UCSD-AML1 (cell line): ENCODE measurements around the gene SEC23A.
A peak's percentile ranks its signal among the peaks of the same experiment; 100 is the strongest.
"Not testable (repeated sequence)": the region's sequence is repeated elsewhere in the genome, so short reads cannot be mapped to it uniquely, and the experiment has no call there.

Experiments used
- DNase-seq: peaks from one replicate; lab custom pipeline; 2025; ENCODE audit not compliant: unreplicated experiment; lab: John Stamatoyannopoulos, UW

Gene SEC23A

DNA sequence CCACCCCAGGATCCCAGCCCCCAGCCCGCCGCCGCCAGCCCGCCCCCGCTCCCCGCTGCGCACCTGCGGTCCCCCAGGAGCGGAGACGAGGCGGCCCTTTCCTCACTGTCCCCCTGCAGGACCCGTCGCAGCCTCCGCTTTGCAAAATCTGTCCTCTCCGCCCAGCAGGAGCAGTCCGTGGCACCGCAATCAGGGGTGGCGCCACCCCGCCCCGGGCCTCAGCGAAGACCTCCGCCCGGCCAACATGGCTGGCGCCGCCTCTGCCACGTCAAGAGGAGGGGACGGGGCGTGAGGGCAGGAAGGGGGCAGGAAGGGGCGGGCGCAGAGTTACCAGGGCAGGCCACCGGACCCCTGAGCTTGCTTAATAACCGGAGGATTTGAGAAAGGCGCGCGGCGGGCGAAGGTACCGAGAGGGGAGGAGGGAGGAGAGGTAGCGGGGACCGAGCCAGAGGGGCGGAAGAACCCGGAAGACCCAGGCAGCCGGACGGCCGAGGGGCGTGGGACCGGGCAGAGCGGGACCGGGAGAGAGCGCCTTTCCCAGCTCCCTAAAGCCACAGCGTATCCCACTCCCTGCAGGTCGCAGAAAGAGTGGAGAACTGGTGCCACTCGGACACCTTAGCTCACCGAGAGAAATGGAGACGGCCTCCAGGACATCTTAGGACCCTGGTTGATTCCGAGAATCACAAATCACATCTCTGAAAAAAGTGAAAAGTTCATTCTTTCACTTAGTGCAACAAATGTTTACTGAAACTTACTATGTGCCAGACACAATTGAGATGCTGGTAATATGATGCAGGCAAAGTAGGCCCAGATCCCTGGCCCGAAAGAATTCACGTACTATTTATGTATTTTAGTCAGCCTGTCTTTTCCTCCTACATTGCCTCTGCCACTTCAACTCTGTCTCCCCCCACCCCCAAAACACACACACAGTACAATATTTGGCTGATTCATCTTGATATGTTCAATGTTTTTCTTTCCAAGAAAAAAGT, at the start of gene SEC23A:
Gene SEC23A (minus strand): TSS at position 267 of the 989 bp plus-strand sequence. CDS start 7,117 bp downstream, outside the sequence.
- DNase-seq, result peak; percentile 88

DNA sequence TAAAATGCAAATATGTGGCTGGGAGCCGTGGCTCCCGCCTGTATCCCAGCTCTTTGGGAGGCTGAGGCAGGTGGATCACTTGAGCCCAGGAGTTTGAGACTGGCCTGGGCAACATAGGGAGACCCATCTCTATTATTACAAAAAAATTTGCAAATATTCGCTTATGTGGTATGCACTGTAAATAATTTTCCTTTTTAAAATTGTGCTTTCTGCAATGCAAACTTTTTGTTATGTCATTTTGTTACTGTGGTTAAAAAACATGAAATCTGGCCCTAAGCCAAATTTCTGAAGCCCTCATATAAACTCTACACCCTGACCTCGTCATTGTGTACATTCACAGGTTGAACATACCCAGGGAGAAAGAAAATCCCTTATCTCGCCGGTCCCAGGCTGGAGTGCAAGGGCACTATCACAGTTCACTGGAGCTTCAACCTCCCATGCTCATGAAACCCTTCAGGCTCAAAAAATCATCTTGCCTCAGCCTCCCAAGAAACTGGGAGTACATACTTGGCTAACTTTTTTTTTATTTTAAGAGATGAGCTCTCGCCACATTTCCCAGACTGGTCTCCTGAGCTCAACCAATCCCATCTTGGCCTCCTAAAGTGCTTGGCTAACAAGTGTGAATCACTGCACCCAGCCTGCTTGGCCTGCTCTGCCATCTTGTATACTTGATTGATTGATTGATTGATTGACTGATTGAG, 42.4 kb upstream of the SEC23A start:
- no peak for DNase-seq

DNA sequence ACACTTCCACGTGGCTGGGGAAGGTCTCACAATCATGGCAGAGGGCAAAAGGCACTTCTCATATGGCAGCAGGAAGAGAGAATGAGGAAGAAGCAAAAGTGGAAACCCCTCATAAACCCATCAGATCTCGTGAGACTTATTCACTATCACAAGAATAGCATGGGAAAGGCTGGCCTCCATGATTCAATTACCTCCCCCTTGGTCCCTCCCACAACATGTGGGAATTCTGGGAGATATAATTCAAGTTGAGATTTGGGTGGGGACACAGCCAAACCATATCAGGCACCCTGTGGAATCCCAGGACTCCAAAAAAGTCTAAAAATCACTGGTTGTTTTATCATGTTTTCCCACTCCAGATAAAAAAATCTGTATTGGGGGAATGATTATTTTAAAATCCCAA, 40.2 kb upstream of the SEC23A start:
- DNase-seq, result not testable (repeated sequence)

DNA sequence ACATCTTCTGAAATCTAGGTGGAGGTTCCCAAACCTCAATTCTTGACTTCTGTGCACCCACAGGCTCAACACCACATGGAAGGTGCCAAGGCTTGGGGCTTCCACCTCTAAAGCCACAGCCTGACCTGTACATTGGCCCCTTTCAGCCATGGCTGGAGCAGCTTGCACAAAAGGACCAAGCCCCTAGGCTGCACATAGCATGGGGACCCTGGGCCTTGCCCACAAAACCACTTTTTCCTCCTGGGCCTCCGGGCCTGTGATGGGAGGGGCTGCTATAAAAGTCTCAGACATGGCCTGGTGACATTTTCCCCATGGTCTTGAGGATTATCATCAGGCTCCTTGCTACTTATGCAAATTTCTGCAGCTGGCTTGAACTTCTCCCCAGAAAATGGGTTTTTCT, 38.6 kb upstream of the SEC23A start:
- DNase-seq, result not testable (repeated sequence)

DNA sequence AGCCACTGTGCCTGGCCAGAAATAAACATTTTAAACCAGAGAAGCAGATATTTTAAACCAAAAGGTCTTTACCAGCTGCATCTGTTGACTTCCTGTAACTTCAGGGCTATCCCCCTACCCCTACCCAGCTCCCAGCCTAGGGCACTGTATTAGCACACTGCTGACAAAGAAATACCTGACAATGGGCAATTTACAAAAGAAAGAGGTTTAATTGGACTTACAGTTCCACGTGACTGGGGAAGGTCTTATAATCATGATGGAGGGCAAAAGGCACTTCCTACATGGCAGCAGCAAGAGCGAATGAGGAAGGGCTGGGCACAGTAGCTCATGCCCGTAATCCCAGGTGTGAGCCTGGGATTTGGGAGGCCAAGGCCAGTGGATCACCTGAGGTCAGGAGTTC, 37.1 kb upstream of the SEC23A start:
- DNase-seq, result no peak

DNA sequence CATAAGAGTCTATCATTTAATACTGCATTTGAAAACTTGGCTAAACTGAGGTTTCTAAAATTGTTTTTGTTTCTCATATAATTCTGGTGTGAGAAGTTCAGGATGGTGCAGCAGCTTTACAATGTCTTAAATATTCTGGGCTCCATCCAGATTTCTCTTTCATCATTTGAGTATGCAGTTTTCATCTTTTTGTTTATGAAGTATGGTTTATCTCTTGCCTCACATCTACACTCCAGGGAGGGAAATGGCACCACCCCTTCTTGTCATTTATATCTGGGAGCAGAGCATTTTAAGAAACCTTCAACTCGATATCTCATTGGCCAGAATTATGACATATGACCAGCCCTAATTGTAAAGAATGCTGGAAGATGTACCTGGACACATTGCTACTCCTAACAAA, 35.4 kb upstream of the SEC23A start:
- DNase-seq, result no peak

DNA sequence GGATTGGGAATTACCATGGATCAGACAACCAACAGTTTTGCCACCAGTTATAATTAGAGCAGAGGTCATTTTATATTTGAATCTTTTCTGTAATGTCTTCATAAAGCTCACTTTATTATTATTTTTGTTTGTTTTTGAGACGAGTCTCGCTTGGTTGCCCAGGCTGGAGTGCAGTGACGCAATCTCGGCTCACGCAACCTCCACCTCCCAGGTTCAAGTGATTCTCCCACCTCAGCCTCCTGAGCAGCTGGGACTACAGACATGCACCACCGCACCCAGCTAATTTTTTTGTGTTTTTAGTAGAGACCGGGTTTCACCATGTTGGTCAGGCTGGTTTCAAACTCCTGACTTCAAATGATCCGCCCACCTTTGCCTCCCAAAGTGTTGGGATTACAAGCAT, 34.8 kb upstream of the SEC23A start:
- not testable (repeated sequence) for DNase-seq

DNA sequence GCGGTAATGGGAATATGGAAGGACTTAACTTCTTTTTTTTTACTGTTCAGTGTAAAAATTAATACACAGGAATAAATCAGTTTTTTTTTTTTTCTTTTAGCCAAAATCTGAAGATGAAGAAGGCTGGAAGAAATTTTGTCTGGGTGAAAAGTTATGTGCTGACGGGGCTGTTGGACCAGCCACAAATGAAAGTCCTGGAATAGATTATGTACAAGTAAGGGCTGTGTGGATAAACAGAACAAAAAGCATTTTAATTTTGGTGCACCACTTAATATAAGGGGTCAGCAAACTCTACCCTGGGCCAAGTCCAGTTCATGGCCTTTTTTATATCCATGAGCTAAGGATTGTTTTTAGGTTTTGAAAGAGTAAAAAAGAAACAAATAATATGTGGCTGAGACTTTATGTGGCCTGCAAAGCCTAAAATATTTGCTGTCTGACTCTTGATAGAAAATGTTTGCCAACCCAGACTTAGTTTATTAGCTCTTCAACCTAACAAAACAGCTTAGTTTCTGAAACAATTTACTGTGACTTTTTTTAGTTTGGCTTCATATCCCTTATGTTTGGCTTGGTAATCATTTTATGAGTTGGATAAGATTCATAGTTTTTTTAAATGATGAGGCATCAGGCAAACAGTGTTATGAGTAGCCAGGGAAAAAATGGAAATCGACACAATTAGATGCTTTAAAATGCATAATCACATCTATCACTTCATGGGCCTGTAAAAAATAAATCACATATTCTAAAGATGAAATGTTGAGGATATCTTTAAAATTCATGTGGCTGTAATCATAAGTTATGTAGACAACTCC, 19.5 kb upstream of the SEC23A start:
- DNase-seq, result no peak

DNA sequence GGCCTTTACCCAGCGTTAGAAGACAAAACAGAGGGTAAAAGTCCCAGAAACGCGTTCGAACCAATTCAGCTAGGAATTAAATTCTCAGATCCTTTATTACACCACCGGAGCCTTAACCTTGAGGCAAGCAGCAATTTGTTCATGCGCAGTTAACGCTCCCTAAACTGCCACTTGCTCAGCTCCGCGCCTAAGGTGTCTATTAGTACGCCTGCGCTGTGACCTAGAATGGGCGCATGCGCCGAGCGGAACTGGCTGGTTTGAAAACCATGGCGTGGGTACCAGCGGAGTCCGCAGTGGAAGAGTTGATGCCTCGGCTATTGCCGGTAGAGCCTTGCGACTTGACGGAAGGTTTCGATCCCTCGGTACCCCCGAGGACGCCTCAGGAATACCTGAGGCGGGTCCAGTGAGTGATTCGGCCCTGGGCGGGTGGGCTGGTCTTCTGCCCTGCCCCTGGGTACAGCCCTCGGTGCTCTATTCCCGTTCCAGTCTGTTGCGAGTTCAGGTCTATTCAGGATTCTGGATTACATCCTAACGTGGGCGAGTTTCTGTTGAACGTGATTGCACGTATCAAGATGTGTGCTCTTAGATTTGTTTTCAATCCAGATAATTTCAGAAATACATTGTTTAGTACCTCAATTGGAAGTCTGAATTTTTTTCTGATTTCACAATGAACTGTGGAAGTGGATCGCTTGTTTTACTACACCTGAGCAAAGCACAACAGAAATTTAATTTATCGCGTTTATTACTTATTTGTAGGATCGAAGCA, 11.2 kb upstream of the SEC23A start, which contains the start of gene GEMIN2:
Gene GEMIN2 (plus strand): TSS at position 251 of the 766 bp plus-strand sequence. CDS start 16 bp downstream, at position 267.
- peak; percentile 94 for DNase-seq

DNA sequence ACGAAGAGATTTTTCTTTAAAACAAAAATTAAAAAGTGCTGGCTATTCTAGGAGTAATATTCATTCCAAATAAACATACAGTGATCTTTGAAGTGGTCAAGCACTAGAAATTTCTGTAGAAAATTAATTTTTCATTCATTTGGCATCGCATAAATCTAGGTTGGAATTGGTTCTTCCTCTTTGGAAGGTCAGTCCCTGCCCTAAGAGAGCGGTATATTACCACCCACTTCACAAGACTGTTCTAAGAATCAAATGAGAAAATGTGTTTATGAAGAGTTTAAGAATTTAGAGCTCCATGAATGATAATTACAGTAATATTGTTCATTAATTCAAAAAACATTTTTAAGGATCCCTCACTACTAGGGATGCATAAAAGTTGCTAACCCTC, 10.6 kb upstream of the SEC23A start:
- DNase-seq, result no peak

DNA sequence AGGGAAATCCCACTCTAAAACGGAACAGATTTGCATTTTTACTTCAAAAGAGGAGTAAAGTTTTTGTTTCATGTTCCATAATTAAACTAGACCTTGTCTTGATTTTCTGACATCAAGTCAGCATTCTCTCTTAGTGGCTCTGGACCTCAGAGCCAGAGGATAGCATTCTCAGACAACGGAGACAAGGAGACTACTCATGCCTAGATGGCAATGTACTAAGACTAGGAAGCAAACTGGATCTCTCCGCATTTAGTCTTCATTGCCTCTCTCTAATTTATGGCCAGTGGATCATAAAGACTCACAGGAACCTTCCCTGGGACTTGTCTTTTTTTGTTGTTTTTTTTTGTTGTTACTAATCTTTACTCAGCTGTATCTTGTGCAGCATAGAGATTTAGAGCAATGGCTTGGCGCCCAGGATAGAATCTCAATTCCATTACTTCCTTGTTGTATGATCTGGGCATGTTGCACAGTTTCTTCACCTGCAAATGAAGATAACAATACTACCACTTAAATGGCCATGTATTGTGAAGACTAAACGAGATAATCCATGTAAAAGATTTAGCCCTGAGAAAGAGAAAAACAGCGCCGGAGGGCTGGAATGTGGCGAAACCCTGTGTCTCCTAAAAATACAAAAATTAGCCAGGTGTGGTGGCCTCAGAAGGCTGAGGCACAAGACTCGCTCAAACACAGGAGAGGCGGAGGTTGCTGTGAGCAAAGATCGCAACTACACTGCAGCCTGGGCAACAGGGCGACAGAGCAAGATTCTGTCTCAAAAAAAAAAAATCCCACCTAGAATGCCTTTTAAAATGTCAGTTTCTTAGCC, 7.1 kb upstream of the SEC23A start:
- no peak for DNase-seq

DNA sequence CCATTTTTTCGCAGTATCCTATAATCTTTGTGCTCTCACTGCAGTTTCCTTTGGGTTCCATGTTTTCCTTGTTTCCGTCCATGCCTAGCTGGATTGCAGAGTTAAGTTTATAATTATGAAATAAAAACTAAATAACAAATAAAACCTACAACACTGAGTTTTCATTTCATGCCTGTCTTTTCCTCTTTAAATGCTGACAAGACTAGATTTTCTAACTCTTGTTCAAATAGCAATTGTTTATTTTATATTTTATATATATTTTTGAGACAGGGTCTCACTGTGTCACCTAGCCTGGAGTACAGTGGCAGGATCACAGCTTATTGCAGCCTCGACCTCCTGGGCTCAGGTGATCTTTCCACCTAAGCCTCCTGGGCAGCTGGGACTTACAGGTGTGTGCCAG, 5.8 kb upstream of the SEC23A start:
- DNase-seq, result no peak

DNA sequence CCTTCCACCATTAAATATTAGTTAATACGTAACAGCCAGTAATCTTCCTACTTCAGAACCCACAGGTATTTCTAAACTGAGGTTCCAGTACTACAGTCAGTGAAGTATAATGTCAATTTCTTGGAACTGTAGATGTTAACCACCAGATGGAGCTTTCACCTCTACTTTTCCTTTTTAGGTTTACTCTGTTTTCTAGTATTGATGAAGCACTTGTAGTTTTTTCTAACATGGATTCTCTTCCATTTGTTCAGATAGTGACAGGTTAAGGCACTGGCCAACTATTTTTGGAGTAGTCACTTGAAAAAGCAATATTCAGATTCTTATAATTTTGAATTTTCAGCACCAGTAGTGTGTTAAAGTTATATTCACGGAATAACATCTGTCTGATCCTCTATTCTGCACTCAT, 4.6 kb upstream of the SEC23A start:
- DNase-seq, result no peak

DNA sequence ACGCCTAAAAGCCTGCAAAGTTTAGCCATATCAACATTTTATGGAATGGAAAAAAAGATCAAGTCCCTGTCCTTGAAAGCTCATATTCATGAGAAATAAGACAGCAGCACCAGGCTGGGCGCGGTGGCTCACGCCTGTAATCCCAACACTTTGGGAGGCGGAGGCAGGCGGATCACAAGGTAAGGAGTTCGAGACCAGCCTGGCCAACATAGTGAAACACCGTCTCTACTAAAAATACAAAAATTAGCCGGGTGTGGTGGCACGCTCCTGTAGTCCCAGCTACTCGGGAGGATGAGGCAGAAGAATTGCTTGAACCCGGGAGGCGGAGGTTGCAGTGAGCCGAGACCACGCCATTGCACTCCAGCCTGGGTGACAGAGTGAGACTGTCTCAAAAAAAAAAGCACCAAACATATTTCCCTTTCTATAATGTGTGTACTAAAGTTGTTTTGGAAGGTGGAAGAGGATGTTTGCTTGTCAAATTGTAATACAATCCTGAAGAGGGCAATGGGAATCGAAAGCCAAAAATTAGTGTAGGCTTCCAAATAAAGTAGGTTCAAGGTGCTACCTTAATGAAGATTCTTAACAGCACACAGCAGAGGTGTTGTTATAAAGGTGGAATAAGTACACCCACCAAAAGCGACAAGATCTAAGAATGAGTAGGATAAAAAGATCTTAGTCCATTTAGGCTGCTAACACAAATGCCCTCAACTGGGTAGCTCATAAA, 1.2 kb upstream of the SEC23A start:
- not testable (repeated sequence) for DNase-seq

DNA sequence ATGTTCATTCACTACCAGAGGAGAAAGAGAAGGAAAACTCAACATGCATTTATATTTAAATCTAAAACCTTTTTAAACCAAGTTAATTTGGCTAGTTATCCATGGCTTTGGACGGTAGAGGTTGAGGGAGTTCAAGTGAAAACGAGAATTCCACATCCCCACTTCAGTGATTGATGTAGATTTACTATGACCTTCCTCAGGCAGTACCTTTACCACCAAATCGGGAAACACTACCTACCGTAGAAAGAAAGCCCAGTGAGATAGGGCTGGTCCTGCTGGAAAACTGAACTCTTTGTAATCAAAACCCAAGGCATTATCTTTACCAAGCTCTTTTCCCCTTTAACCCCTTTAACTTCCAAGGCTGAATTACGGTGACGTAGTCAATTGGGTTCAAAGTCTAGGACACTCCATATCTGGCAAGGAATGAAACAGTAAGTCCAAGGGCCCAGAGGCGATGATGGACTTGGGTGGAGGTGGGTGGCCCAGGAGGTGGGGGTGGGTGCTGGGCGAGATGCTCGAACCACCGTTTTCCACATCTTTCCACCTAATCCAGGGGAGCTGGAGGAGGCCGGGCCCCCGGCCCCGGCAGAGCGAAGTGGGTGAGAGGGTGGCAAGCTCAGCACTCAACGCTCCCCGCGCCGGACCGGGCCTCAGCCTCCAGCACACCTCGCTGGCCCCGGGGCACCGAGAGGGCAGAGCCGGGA, 618 bp downstream of the SEC23A start:
- peak; percentile 39 for DNase-seq

DNA sequence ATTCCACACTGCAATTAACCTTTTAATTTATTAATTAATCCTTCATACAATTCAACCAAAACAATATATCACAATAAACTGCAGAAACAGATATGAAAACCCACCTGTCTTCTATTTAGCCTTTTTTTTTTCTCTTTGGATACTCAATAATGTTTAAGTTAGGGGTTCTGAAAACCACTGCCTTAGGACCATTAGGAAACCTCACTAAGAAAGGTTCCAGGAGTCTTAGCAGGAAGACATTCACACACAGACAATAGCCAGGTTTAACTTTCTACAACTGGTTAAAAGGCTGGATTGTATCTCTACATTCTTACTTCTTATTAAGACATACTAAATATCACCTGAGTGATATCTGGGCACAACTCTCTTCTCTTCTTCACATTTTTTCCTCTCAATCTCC, 3.3 kb downstream of the SEC23A start:
- DNase-seq, result no peak

DNA sequence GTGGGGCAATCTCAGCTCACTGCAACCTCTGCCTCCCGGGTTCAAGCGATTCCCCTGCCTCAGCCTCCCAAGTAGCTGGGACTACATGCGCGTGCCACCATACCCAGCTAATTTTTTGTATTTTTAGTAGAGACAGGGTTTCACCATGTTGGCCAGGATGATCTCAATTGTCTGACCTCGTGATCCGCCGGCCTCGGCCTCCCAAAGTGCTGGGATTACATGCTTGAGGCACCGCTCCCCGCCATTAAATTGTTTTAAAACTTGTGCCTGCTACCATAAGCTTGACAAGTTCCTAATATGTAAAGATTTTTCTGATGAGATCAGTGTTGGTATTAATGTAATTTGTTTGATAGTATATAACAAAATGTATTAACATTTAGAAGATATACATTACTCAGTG, 3.8 kb downstream of the SEC23A start:
- not testable (repeated sequence) for DNase-seq

DNA sequence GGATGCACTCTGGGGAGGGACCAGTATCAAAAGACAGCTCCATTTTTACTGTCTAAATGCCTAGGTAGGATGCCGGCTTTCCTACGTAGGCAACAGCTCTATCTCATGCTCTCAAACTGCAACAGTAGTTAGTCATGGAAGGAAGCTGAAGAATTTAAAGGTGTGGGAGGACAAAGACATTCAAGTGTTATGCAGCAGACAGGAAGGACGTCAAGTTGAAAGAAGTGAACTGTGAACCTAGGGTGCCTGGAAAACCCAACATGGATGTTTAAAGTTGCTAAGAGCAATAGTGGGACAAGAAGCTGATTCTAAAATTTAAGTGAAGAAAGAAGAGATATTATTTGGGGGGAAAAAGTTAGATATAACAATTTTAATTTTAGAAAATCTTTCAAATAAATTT, 5.9 kb downstream of the SEC23A start:
- DNase-seq, result no peak
